ENCODE measurements around the gene SLC4A9.

SLC4A9 gene

GRCh38 chr5:140381351-140381750 lies 21.4 kb downstream of the SLC4A9 start:
- Histone ChIP-seq H4K20me1 (ENCODE audit: low read depth, low read length) (no peaks in the 10 kb centered on the region), H3K4me2 (ENCODE audit: low read depth, low read length, poor library complexity, severe bottlenecking) (no peak overlapping the region), H3K79me2 (ENCODE audit: insufficient read depth, low read length) (no peaks in the 10 kb centered on the region), H3F3A (ENCODE audit: insufficient read depth) (no peaks in the 10 kb centered on the region; the same call in 1 of the 2 replicates), H2AFZ (ENCODE audit: low read depth, low read length, severe bottlenecking) (no peak overlapping the region), H3K9ac (ENCODE audit: low read length) (no peak overlapping the region), H3K9me2 (replicated peaks; ENCODE audit: insufficient read depth, low read length) (no peaks in the 10 kb centered on the region), H3K36me3 (ENCODE audit: low read length) (no peaks in the 10 kb centered on the region), H3K27me3 (ENCODE audit: low read length) (no peaks in the 10 kb centered on the region), H3K27ac (ENCODE audit: low read depth, low read length) (no peak overlapping the region), H3K9me3 (ENCODE audit: insufficient read depth, low read length) (no peaks in the 10 kb centered on the region), H3K4me3 (ENCODE audit: insufficient read depth, low read length, poor library complexity, severe bottlenecking) (no peak overlapping the region)
- no peak for TF ChIP-seq CTCF (IDR thresholded peaks at IDR 0.05; ENCODE audit: insufficient read depth, low read length, poor library complexity, severe bottlenecking)
- no peak for TF ChIP-seq EZH2phosphoT487 (conservative IDR thresholded peaks at IDR 0.05; ENCODE audit: low read length)

- Histone ChIP-seq H3K4me2 (ENCODE audit: low read depth, low read length, poor library complexity, severe bottlenecking) (no peak overlapping the region), H3K9me3 (ENCODE audit: insufficient read depth, low read length) (no peaks in the 10 kb centered on the region), H3K9me2 (replicated peaks; ENCODE audit: insufficient read depth, low read length) (no peaks in the 10 kb centered on the region), H3F3A (ENCODE audit: insufficient read depth) (no peaks in the 10 kb centered on the region; the same call in 1 of the 2 replicates), H3K36me3 (ENCODE audit: low read length) (no peaks in the 10 kb centered on the region), H3K79me2 (ENCODE audit: insufficient read depth, low read length) (no peaks in the 10 kb centered on the region), H2AFZ (ENCODE audit: low read depth, low read length, severe bottlenecking) (no peak overlapping the region), H4K20me1 (ENCODE audit: low read depth, low read length) (no peaks in the 10 kb centered on the region), H3K9ac (ENCODE audit: low read length) (no peak overlapping the region), H3K27ac (ENCODE audit: low read depth, low read length) (no peak overlapping the region), H3K4me3 (ENCODE audit: insufficient read depth, low read length, poor library complexity, severe bottlenecking) (no peak overlapping the region), H3K27me3 (ENCODE audit: low read length) (no peaks in the 10 kb centered on the region)
- no peak for TF ChIP-seq EZH2phosphoT487 (conservative IDR thresholded peaks at IDR 0.05; ENCODE audit: low read length)
These were observed 22.0 kb downstream of the SLC4A9 start for GRCh38 chr5:140381972-140382371.

GRCh38 chr5:140382866-140383265 lies 22.9 kb downstream of the SLC4A9 start:
- Histone ChIP-seq H2AFZ (ENCODE audit: low read depth, low read length, severe bottlenecking) (no peak overlapping the region), H3K4me2 (ENCODE audit: low read depth, low read length, poor library complexity, severe bottlenecking) (no peak overlapping the region), H3K27ac (ENCODE audit: low read depth, low read length) (no peak overlapping the region), H4K20me1 (ENCODE audit: low read depth, low read length) (no peaks in the 10 kb centered on the region), H3K27me3 (ENCODE audit: low read length) (no peaks in the 10 kb centered on the region), H3F3A (ENCODE audit: insufficient read depth) (peaks cover under 1% of the 10 kb centered on the region; the same call in 1 of the 2 replicates), H3K9me3 (ENCODE audit: insufficient read depth, low read length) (no peaks in the 10 kb centered on the region), H3K4me3 (ENCODE audit: insufficient read depth, low read length, poor library complexity, severe bottlenecking) (no peak overlapping the region), H3K9me2 (replicated peaks; ENCODE audit: insufficient read depth, low read length) (no peaks in the 10 kb centered on the region), H3K79me2 (ENCODE audit: insufficient read depth, low read length) (no peaks in the 10 kb centered on the region), H3K9ac (ENCODE audit: low read length) (no peak overlapping the region), H3K36me3 (ENCODE audit: low read length) (no peaks in the 10 kb centered on the region)
- TF ChIP-seq EZH2phosphoT487 (conservative IDR thresholded peaks at IDR 0.05; ENCODE audit: low read length): no peak
- no peak for TF ChIP-seq CTCF (IDR thresholded peaks at IDR 0.05; ENCODE audit: insufficient read depth, low read length, poor library complexity, severe bottlenecking)

- no peak overlapping the region for H2AFZ ChIP-seq (ENCODE audit: low read depth, low read length, severe bottlenecking)
- no peak overlapping the region for H3K4me2 ChIP-seq (ENCODE audit: low read depth, low read length, poor library complexity, severe bottlenecking)
- H3K9me3 ChIP-seq (ENCODE audit: insufficient read depth, low read length): no peaks in the 10 kb centered on the region
- no peak overlapping the region for H3K27ac ChIP-seq (ENCODE audit: low read depth, low read length)
- no peak overlapping the region for H3K9ac ChIP-seq (ENCODE audit: low read length)
- no peak for TF ChIP-seq EZH2phosphoT487 (conservative IDR thresholded peaks at IDR 0.05; ENCODE audit: low read length)
- TF ChIP-seq CTCF (IDR thresholded peaks at IDR 0.05; ENCODE audit: insufficient read depth, low read length, poor library complexity, severe bottlenecking): no peak
- H4K20me1 ChIP-seq (ENCODE audit: low read depth, low read length): no peaks in the 10 kb centered on the region
- no peaks in the 10 kb centered on the region for H3K27me3 ChIP-seq (ENCODE audit: low read length)
- H3K9me2 ChIP-seq (replicated peaks; ENCODE audit: insufficient read depth, low read length): no peaks in the 10 kb centered on the region
- no peaks in the 10 kb centered on the region for H3K36me3 ChIP-seq (ENCODE audit: low read length)
- H3F3A ChIP-seq (ENCODE audit: insufficient read depth): peaks cover 4% of the 10 kb centered on the region; the same call in 1 of the 2 replicates
- H3K79me2 ChIP-seq (ENCODE audit: insufficient read depth, low read length): no peaks in the 10 kb centered on the region
- no peak overlapping the region for H3K4me3 ChIP-seq (ENCODE audit: insufficient read depth, low read length, poor library complexity, severe bottlenecking)
These were observed 23.3 kb downstream of the SLC4A9 start for GRCh38 chr5:140383300-140383699.

Data from SU-DHL-6 (cell line).